Psoas muscle (tissue), 8 donors: ENCODE data around the gene IP6K3. TPM values are rescaled to one million over a fixed set of nuclear protein-coding genes. Genes with fewer than 3 reads are reported as not detected.
A peak's percentile ranks its signal among the peaks of the same experiment; 100 is the strongest.

Experiments
- ATAC-seq, 4 donors: fragments of 200-7000 bp; cut with Tn5 transposase; one replicate each; pipeline ENCODE4 v1.9.1; 2020; ENCODE audit warnings: moderate library complexity in 3 of 4, mild to moderate bottlenecking in 2 of 4
- DNase-seq, 2 donors: peaks; one replicate each; pipeline ENCODE4 v3.0.0-alpha.2; 2020
- H3K27ac ChIP-seq: fragments of 200-600 bp; one replicate; pipeline ENCODE4 v1.8.0; 2022
- H3K27me3 ChIP-seq, 3 donors: fragments of 200-600 bp in 1 of 3; one replicate each; pipeline versions ENCODE4 v1.6.1 to v1.8.0; 2013 to 2022; ENCODE audit warnings: low read length in 2 of 3, mild to moderate bottlenecking in 2 of 3, moderate library complexity in 1 of 3; ENCODE audit not compliant: insufficient read depth in 3 of 3
- H3K36me3 ChIP-seq, 2 donors: fragments of 200-600 bp in 1 of 2; one replicate each; pipeline versions ENCODE4 v1.6.1 to v1.8.0; 2013 to 2022; ENCODE audit warnings: low read depth in 1 of 2, mild to moderate bottlenecking in 1 of 2, moderate library complexity in 1 of 2; ENCODE audit not compliant: insufficient read depth in 1 of 2
- H3K4me1 ChIP-seq: fragments of 200-600 bp; one replicate; pipeline ENCODE4 v1.8.0; 2022
- H3K4me3 ChIP-seq: fragments of 200-600 bp; one replicate; pipeline ENCODE4 v1.8.0; 2022; ENCODE audit warnings: mild to moderate bottlenecking
- H3K9me3 ChIP-seq: fragments of 200-600 bp; one replicate; pipeline ENCODE4 v1.8.0; 2022
- CTCF ChIP-seq: fragments of 200-600 bp; IDR thresholded peaks from one replicate; pipeline ENCODE4 v1.8.0; 2022; ENCODE audit warnings: antibody characterized with exemption
- WGBS, 3 donors: extraction: QIAGEN DNeasy Blood & Tissue Kit; methylation state at CpG; one replicate each; pipeline versions ENCODE4 v1.1.6 to v1.1.7; 2013; 5-methylcytosine and 5-hydroxymethylcytosine counted together
- intact Hi-C, 2 donors: fragments of 100-400 bp; cut with DNase I; formaldehyde crosslinking; loops; one replicate each; pipeline versions ENCODE4 v1.11.0 to v1.14.2; 2022
- polyA plus RNA-seq, 3 donors: library from polyadenylated mRNA; stranded (reverse); fragments of 200-250 nt; gene quantifications; one replicate each; pipeline ENCODE4 v1.2.3, GENCODE V29; 2013
- total RNA-seq, 4 donors: library from RNA; stranded (reverse); fragmentation: NEBNext Ultra II Directional in 2 of 4; extraction: Animal tissue kit (Norgen Biotek cat#: 25700) in 2 of 4; gene quantifications; one replicate each; pipeline versions ENCODE4 v1.2.1 to v1.2.4, GENCODE V29; 2021 to 2023
- donor health status: healthy with polysubstance abuse.
- donor health status: DM: no; HTN: no; CAD: no; lungs with moderate emphysema.
- donor health status: Bipolar disorder and iron deficiency.
- donor health status: healthy.
- donor health status: DM: yes; HTN: yes; CAD: no.
- donor health status: DM: no; HTN: no; CAD: no.
- donor health status: DM: no; HTN: no; CAD: no.
- donor health status: DM: yes; HTN: yes; CAD: no.

Gene IP6K3
- total and polyA plus RNA-seq, 7 donors, result 95.7 to 363 (median 220) TPM

- ATAC-seq, result peak; percentile 8 to 33 (median 18)
- Histone ChIP-seq H3K9me3 (no peaks in the 10 kb centered on the region), H3K27ac (peak overlapping the region; percentile 75), H3K27me3 (no peaks in the 10 kb centered on the region), H3K4me1 (peaks cover 21% of the 10 kb centered on the region), H3K36me3 (no peaks in the 10 kb centered on the region), H3K4me3 (peak overlapping the region; percentile 41)
- TF ChIP-seq CTCF, result no peak
- intact Hi-C loops, result loop anchor here in 1 of 2 donors (5.0 kb wide), 1 partner anchor 174 kb away; no protein-coding TSS in a partner anchor
- DNase-seq, result no peak
- WGBS, 3 donors, result 25 to 78% (median 36%) methylated on average over 1 to 2 of the region's 2 CpGs
These were observed 14.8 kb upstream of the IP6K3 start for GRCh38 chr6:33761581-33761921.

- no peak for DNase-seq
- H3K4me3 ChIP-seq, result no peak overlapping the region
- H3K27ac ChIP-seq, result no peak overlapping the region
- WGBS, 3 donors, result 92 to 93% (median 92%) methylated on average over 9 of the region's 9 CpGs
- no peak for TF ChIP-seq CTCF
- no peaks in the 10 kb centered on the region for H3K36me3 ChIP-seq
- H3K27me3 ChIP-seq, result no peaks in the 10 kb centered on the region
- H3K9me3 ChIP-seq, result no peaks in the 10 kb centered on the region
- ATAC-seq, result no peak
- H3K4me1 ChIP-seq, result peaks cover 22% of the 10 kb centered on the region
- intact Hi-C loops, result loop anchor here in 1 of 2 donors (5.0 kb wide), 1 partner anchor 173 kb away; no protein-coding TSS in a partner anchor
These were observed 13.4 kb upstream of the IP6K3 start for GRCh38 chr6:33759887-33760629.

- ATAC-seq (no peak), DNase-seq (no peak)
- Histone ChIP-seq H3K27ac (no peak overlapping the region), H3K36me3 (no peaks in the 10 kb centered on the region), H3K27me3 (no peaks in the 10 kb centered on the region), H3K4me3 (no peak overlapping the region), H3K9me3 (no peaks in the 10 kb centered on the region), H3K4me1 (peaks cover 25% of the 10 kb centered on the region)
- intact Hi-C loops, result no loop called here
- no peak for TF ChIP-seq CTCF
- 84 to 89% (median 86%) methylated on average over 7 of the region's 7 CpGs for whole genome bisulfite sequencing, 3 donors
These were observed 12.1 kb upstream of the IP6K3 start for GRCh38 chr6:33758815-33759216.

GRCh38 chr6:33757906-33758305, 11.2 kb upstream of the IP6K3 start:
- peaks cover 25% of the 10 kb centered on the region for H3K4me1 ChIP-seq
- no peaks in the 10 kb centered on the region for H3K27me3 ChIP-seq
- intact Hi-C loops, result no loop called here
- ATAC-seq (no peak), DNase-seq (no peak)
- no peak overlapping the region for H3K4me3 ChIP-seq
- no peak overlapping the region for H3K27ac ChIP-seq
- H3K9me3 ChIP-seq, result no peaks in the 10 kb centered on the region
- no peak for TF ChIP-seq CTCF
- no peaks in the 10 kb centered on the region for H3K36me3 ChIP-seq
- 84 to 88% (median 87%) methylated on average over 10 of the region's 10 CpGs for WGBS, 3 donors

- 92 to 96% (median 93%) methylated on average over 3 of the region's 3 CpGs for WGBS, 3 donors
- Histone ChIP-seq H3K9me3 (no peaks in the 10 kb centered on the region), H3K27ac (no peak overlapping the region), H3K36me3 (no peaks in the 10 kb centered on the region), H3K27me3 (no peaks in the 10 kb centered on the region), H3K4me3 (no peak overlapping the region), H3K4me1 (peaks cover 24% of the 10 kb centered on the region)
- DNase-seq, result no peak
- TF ChIP-seq CTCF, result no peak
- intact Hi-C loops, result no loop called here
- no peak for ATAC-seq
These were observed 10.4 kb upstream of the IP6K3 start for GRCh38 chr6:33757113-33757512.
